GM19467 (cell line): ENCODE measurements around the gene BATF.

Experiments
- ATAC-seq: cut with Tn5 transposase; IDR thresholded peaks from one replicate; pipeline ENCODE4 v1.9.1; 2021; ENCODE audit warnings: mild to moderate bottlenecking, moderate library complexity; ENCODE audit not compliant: unreplicated experiment

Gene BATF

DNA sequence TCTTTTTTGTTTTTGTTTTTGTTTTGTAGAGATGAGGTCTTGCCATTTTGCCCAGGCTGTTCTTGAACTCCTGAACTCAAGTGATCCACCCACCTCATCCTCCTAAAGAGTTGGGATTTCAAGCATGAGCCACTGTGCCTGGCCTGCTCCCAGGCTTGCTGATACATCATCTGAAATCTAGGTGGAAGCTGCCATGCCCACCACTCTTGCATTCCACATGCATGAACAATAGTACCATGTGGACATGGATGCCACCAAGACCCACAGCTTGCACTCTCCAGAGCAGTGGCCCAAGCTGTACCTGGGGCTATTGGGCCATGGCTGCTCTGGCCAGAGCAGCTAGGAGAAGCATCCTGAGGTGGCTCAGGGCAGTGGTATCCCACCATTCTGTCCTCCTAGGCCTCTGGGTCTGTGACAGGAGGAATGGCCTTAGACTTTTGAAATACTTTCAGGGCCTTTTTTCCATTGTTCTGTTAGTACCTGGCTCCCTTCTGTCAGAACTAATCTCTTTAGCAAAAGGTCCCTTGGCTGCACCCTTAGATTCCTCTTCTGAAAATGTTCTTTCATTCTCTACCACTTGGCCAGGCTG, 69.8 kb downstream of the BATF start:
- ATAC-seq = no peak

- no peak for ATAC-seq
Observed at GRCh38 chr14:75595226-75595625, 73.0 kb downstream of the BATF start.
